ENCODE results near the gene CARMIL1.

Gene CARMIL1

DNA sequence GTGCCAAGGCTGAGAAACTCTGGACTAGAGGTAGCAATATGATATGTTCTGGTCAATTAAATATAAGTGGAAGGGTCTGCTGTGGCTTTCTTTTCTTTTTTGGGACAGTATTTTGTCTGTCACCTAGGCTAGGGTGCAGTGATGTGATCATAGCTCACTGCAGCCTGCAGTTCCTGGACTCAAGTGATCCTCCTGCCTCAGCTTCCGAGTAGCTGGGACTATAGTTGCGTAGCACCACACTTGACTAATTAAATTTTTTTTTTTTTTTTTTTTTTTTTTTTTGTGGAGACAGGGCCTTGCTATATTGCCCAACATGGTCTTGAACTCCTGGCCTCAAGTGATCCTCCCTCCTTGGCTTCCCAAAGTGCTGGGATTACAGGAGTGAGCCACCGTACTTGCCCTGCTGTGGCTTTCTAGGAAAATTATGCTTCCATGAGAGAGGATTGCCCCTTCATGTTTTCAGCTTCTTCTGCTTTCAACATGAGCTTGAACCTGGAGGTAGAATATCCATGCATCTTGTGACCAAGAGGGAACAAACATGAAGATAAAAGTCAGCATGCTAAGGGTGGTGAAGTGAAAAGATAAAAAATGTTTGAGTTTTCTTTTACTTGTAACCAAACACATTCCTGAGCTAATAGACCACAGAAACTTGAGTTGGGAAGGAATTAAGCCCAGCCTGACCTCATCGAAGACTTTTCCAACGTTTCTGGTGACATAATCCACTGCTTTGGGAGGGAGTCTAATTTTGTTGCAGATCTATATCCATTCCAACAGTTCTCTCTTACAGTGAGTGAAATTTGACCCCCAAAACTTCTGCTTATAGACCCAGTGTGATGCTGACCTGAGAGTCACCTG is 75.1 kb downstream of the CARMIL1 start:
- no peaks in the 10 kb centered on the region for H3K36me3 ChIP-seq (ENCODE audit: control insufficient read depth in 2 of 2, insufficient read depth in 1 of 2, low read length in 2 of 2)
- H3K4me1 ChIP-seq (ENCODE audit: control insufficient read depth, insufficient read depth, low read length), result peaks cover 8% of the 10 kb centered on the region
- H3K9me3 ChIP-seq (ENCODE audit: control insufficient read depth, insufficient read depth, low read depth, low read length), result no peaks in the 10 kb centered on the region
- H3K27ac ChIP-seq (ENCODE audit: extremely low read depth, low read depth, low read length), result no peak overlapping the region
- POLR2A ChIA-PET, result interaction anchor here (0.7 to 1.3 kb wide), 3 partner anchors 37 to 564 kb away, joined by 3 to 6 read pairs (median 6); partner anchors contain the start of gene CARMIL1
- H3K4me3 ChIP-seq (ENCODE audit: low read depth, low read length), result no peak overlapping the region
- CTCF ChIA-PET, result interaction anchor here (1.6 kb wide), 1 partner anchor 75 kb away, joined by 4 read pairs; the partner anchor contains the start of gene CARMIL1
- TF ChIP-seq ZNF133 (tag by site-specific recombination; IDR thresholded peaks at IDR 0.05) (no peak), GLIS1 (tag by site-specific recombination; IDR thresholded peaks at IDR 0.05) (no peak), ZNF529 (tag by site-specific recombination; IDR thresholded peaks at IDR 0.05; ENCODE audit: insufficient replicate concordance) (no peak), ATF2 (tag by site-specific recombination; IDR thresholded peaks at IDR 0.05; ENCODE audit: low read depth) (peak; percentile 74), ZBTB20 (tag by site-specific recombination; IDR thresholded peaks at IDR 0.05) (no peak), ZNF221 (tag by site-specific recombination; IDR thresholded peaks at IDR 0.05; ENCODE audit: borderline replicate concordance) (no peak), PRDM6 (tag by site-specific recombination; IDR thresholded peaks at IDR 0.05) (peak; percentile 71), ZNF629 (tag by site-specific recombination; IDR thresholded peaks at IDR 0.05) (peak; percentile 93), ZNF623 (tag by site-specific recombination; IDR thresholded peaks at IDR 0.05) (no peak), ZNF600 (tag by site-specific recombination; IDR thresholded peaks at IDR 0.05) (peak; percentile 81), ZNF670 (tag by site-specific recombination; IDR thresholded peaks at IDR 0.05; ENCODE audit: low read depth) (no peak), ZEB2 (tag by site-specific recombination; IDR thresholded peaks at IDR 0.05) (peak; percentile 62), ZNF16 (tag by site-specific recombination; IDR thresholded peaks at IDR 0.05; ENCODE audit: low read depth) (no peak), ZNF658 (tag by site-specific recombination; IDR thresholded peaks at IDR 0.05) (no peak), OSR2 (tag by site-specific recombination; IDR thresholded peaks at IDR 0.05) (peak; percentile 19; the same call in 1 of the 2 replicates), GLIS2 (tag by site-specific recombination; IDR thresholded peaks at IDR 0.05) (no peak), ZNF302 (tag by site-specific recombination; IDR thresholded peaks at IDR 0.05; ENCODE audit: low read depth) (no peak), ZNF707 (tag by site-specific recombination; IDR thresholded peaks at IDR 0.05) (no peak), RBAK (tag by site-specific recombination; IDR thresholded peaks at IDR 0.05) (no peak), ZNF548 (tag by site-specific recombination; IDR thresholded peaks at IDR 0.05) (no peak), SP7 (tag by site-specific recombination; IDR thresholded peaks at IDR 0.05) (peak; percentile 27; the same call in 1 of the 2 replicates), ZNF664 (tag by site-specific recombination; IDR thresholded peaks at IDR 0.05) (no peak), KLF10 (tag by site-specific recombination; IDR thresholded peaks at IDR 0.05) (no peak), ZBTB21 (tag by site-specific recombination; IDR thresholded peaks at IDR 0.05) (peak; percentile 62; the same call in 1 of the 2 replicates)
- TF ChIP-seq, protein P1, sequence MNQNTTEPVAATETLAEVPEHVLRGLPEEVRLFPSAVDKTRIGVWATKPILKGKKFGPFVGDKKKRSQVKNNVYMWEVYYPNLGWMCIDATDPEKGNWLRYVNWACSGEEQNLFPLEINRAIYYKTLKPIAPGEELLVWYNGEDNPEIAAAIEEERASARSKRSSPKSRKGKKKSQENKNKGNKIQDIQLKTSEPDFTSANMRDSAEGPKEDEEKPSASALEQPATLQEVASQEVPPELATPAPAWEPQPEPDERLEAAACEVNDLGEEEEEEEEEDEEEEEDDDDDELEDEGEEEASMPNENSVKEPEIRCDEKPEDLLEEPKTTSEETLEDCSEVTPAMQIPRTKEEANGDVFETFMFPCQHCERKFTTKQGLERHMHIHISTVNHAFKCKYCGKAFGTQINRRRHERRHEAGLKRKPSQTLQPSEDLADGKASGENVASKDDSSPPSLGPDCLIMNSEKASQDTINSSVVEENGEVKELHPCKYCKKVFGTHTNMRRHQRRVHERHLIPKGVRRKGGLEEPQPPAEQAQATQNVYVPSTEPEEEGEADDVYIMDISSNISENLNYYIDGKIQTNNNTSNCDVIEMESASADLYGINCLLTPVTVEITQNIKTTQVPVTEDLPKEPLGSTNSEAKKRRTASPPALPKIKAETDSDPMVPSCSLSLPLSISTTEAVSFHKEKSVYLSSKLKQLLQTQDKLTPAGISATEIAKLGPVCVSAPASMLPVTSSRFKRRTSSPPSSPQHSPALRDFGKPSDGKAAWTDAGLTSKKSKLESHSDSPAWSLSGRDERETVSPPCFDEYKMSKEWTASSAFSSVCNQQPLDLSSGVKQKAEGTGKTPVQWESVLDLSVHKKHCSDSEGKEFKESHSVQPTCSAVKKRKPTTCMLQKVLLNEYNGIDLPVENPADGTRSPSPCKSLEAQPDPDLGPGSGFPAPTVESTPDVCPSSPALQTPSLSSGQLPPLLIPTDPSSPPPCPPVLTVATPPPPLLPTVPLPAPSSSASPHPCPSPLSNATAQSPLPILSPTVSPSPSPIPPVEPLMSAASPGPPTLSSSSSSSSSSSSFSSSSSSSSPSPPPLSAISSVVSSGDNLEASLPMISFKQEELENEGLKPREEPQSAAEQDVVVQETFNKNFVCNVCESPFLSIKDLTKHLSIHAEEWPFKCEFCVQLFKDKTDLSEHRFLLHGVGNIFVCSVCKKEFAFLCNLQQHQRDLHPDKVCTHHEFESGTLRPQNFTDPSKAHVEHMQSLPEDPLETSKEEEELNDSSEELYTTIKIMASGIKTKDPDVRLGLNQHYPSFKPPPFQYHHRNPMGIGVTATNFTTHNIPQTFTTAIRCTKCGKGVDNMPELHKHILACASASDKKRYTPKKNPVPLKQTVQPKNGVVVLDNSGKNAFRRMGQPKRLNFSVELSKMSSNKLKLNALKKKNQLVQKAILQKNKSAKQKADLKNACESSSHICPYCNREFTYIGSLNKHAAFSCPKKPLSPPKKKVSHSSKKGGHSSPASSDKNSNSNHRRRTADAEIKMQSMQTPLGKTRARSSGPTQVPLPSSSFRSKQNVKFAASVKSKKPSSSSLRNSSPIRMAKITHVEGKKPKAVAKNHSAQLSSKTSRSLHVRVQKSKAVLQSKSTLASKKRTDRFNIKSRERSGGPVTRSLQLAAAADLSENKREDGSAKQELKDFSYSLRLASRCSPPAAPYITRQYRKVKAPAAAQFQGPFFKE (tag by site-specific recombination; IDR thresholded peaks at IDR 0.05; ENCODE audit: borderline replicate concordance), result no peak
- TF ChIP-seq, protein P2, sequence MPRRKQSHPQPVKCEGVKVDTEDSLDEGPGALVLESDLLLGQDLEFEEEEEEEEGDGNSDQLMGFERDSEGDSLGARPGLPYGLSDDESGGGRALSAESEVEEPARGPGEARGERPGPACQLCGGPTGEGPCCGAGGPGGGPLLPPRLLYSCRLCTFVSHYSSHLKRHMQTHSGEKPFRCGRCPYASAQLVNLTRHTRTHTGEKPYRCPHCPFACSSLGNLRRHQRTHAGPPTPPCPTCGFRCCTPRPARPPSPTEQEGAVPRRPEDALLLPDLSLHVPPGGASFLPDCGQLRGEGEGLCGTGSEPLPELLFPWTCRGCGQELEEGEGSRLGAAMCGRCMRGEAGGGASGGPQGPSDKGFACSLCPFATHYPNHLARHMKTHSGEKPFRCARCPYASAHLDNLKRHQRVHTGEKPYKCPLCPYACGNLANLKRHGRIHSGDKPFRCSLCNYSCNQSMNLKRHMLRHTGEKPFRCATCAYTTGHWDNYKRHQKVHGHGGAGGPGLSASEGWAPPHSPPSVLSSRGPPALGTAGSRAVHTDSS (tag by site-specific recombination; IDR thresholded peaks at IDR 0.05), result no peak
- TF ChIP-seq, protein P3, sequence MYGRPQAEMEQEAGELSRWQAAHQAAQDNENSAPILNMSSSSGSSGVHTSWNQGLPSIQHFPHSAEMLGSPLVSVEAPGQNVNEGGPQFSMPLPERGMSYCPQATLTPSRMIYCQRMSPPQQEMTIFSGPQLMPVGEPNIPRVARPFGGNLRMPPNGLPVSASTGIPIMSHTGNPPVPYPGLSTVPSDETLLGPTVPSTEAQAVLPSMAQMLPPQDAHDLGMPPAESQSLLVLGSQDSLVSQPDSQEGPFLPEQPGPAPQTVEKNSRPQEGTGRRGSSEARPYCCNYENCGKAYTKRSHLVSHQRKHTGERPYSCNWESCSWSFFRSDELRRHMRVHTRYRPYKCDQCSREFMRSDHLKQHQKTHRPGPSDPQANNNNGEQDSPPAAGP (tag by site-specific recombination; IDR thresholded peaks at IDR 0.05), result no peak
